NCI-H226 (cell line): ENCODE data around the gene PDE9A.

ENCODE experiments used
- DNase-seq: peaks from one replicate; pipeline ENCODE4 v3.0.0-alpha.2; 2015

PDE9A gene

DNA sequence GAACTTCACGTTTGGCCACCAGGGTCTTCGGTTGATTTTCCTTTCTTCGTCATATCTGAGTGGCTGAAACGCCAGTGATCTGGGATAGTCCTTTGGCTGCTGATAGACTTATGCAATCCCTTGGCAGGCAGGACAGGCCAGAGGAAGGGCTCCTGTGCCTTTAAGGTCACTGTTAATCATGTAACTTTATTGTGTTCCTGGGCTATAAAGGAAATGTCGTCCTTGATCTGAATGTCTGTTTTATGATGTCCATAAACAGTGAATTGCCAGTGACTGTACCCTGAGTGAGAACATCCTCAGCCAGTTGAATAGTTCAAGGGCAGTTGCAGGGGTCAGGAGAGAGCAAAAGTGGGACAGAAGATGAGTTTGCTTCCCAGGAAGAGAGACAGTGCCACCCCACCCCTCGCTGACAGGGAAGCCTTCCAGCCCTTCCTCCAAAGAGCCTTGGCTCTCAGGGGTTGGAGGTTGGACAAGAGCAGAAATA lies 68.0 kb downstream of the PDE9A start:
- DNase-seq, result no peak

GRCh38 chr21:42722153-42722552 lies 68.7 kb downstream of the PDE9A start:
- no peak for DNase-seq

DNA sequence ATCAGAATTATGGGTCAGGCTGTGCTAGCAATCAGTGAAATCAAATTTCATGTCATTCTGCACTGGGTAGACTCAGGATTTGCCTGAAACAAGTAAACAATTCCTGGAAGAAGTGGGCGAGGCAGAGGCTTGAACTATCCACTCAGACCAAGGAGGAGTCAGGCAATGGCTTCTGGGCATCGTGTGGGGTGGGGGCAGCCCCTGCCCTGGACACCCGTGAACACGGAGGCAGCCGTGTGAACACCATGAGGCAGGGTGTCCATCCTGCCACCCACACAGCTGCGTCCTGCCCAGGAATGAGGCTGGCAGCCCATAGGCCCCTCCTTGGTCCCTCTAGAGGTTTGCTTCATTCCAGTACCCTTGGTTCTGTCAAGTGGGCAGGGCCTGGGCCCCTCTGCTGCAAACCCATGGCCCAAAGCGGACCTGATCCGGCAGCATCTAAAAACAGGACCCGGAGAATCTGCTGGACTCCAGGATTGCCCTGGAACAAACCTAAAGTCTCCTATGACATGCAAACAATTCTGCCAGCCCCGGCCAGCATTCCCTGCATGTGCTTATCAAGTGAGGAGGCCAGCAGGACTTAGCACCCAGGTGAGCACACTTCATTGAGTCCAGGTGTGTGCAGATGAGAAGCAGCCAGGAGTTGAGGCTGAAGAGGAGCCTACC lies 69.5 kb downstream of the PDE9A start:
- no peak for DNase-seq

- peak; percentile 99 for DNase-seq
These were observed 71.0 kb downstream of the PDE9A start for GRCh38 chr21:42724226-42724920.

DNA sequence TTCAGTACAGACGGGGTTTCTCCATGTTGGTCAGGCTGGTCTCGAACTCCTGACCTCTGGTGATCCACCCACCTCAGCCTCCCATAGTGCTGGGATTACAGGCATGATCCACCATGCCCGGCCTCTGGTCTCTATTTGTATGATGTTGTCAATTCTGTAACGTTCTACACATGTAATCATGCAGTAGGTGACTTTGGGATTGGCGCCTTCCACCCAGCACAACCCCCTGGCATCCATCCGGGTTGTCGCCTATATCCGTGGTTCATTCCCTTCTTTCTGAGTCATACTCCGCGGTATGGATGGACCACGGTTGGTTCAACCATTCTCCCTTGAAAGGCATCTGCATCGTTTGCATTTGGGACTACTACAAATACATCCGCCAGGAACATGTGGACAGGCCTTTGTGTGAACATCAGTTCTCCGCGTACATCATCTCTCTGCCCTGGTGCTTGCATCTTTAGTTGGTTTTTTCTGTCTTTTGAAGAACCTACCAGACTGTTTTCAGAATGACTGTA lies 72.1 kb downstream of the PDE9A start:
- no peak for DNase-seq

DNA sequence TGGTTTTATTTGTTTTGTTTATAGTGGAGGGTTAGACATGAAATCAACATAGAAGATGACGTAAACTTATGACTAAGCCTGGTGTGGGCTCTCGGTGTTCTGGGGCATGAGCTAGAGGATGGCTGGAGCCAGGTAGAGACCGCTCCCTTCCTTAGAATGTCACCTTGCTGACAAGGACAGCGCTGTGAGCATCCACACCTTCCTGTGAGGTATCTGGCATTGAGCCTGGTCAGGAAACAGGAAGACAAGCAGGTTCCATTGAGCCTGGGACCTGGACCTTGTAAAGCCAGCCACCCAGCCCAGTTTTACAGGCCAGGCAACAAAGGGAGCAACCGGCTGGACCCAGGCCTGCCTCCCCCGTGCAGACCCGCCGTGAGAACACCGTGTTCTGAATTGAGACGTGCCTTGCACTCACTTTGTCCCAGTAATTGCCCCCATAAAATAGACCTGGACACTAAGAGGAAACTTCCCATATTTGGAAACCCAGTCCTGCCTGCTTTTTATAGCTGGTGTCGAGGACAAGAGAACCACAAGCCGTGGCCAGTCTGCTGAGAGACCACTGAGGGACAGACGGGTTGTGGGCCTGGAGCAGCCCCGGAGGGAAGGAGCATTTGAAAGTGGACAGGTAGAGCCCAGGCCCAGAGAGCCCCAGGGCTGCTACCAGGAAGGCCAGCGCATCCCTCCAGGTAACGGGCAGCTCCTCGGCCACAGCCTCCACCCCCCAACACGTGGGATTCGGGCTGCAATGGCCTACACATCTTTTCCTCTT lies 78.0 kb downstream of the PDE9A start:
- DNase-seq, result no peak

GRCh38 chr21:42732033-42732410 lies 78.6 kb downstream of the PDE9A start:
- no peak for DNase-seq

DNA sequence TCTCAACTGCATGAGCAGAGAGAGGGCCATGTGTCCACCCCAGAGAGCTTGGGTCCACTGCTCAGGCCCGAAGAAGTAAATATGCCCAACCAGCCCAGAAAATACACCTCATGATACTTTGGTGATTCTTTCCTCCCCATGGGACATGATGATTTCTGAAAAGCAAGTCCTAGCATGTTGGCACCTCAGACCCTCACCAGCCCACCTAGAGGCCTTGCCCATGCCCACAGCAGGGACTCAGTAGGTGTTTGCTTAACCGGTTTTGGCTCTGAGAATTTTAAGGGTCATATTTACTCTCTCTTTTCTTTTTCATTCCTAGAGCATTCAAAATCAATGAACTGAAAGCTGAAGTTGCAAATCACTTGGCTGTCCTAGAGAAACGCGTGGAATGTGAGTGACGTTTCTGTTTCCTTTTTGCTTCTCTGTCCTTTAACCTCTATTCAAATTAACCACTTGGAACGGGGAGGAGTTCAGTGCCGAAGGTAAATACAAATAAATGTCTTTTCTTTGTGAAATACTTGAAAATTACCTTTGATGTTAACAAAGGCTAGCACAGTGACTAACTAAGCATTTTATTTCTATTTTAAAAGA lies 79.7 kb downstream of the PDE9A start:
- DNase-seq, result no peak

GRCh38 chr21:42733874-42734273 lies 80.5 kb downstream of the PDE9A start:
- no peak for DNase-seq

- DNase-seq, result no peak
These were observed 81.0 kb downstream of the PDE9A start for GRCh38 chr21:42734323-42734971.

DNA sequence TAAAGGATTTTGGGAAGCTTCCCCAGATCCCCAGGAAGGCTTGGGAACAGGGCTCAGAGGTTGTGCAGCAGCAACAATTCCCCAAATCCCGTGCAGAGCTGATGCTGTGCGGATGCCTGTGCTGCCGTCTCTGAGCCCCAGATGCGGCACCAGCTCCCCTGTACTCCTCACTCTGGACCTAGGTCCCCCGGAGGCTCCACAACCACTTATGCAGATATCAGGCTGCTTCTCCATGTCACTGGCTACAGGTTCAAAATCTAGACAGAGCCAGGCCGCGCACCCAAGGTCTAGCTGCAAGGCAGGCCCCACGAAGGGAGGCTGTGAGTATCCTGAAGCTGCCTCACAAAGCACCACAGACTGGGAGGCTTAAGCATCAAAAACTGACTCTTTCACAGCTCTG lies 81.6 kb downstream of the PDE9A start:
- DNase-seq, result no peak

DNA sequence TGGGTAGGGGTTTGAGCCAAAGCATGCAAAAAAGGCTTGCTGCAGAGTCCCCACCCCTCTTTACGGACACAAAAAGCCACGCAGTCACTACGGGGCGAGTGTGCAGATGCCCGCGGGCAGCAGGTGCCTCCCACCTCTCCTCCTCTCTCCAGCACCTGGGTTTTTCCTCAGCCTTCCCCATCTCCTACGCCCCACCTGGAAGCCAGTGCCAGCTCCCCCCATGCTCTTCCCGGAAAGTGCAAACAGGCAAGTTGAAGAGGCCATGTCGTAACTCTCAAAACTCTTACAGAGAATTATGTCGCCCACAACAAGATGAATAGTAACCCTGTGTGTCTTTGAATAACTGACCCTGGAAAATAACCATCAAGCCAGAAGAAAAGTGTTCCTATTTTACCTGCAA lies 82.5 kb downstream of the PDE9A start:
- no peak for DNase-seq

- no peak for DNase-seq
These were observed 83.4 kb downstream of the PDE9A start for GRCh38 chr21:42736646-42737350.

DNA sequence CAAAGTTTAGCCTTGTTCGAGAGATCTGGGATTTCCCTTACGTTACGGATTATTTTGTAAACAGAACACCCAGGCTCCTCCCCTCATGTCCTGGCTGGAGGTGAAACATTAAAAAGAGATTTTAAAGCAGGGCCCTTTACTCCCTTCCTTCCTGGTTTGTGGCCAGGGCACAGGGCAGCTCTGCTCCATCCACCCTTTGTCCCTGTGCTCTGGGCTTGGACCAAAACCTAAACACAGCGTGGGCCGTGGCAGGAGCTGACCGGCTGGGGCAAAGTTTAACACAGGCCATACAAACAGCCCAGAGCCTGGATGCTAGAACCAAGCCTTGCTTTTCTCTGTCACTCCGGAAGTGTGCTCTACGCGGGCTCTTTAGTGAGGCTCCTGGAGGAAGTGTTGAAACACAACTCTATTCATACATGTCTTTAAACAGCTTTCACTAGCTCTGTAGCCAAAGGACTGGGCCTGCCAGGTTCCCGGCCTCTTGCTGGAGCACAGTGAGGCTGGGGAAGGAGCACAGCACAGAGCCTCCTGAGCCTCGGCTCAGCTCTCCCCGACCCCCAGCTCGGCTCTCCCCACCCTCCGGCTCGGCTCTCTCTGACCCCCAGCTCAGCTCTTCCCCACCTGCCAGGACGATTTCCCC lies 84.7 kb downstream of the PDE9A start:
- no peak for DNase-seq

DNA sequence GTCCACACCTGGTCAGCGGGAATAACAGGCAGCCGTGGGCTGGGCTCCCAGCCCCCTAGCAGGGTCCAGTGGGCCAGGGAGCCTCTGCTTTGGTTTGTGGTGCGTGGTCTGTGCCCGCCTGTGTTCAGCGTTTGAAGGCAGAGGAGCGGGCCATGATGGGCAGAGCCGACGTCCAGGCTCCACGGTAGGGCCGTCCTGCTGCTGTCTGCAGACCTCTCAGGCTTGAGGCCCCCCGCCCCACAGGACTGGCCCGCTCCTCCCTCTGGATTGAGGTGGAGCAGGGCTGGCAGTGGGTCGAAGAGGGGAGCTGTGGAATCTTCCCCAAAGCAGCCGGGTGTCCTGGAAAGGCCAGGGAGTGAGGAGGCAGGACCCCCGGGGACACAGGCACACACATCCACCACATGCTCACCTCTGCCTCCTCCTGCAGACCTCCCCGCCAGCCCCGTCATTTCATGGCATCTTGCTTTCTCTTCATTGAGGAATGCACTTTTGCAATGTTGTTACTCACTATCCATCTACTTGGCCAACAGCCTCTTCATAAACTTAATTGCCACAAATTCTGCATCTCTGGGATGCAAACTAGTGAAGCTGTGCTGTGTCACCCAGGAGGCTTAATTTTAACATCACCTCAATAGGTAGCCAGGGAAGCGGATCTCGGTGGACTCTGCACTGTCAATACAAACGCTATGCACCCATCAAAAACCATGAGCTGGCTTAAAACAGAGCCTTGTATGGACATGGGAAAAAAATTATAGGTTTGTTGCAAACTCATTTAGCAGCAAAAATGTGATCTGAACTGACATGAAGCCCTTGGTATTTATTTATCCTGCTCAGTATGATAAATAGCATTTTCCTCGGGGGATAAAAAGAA lies 85.9 kb downstream of the PDE9A start:
- DNase-seq, result no peak

- DNase-seq, result no peak
These were observed 87.0 kb downstream of the PDE9A start for GRCh38 chr21:42740405-42740909.

DNA sequence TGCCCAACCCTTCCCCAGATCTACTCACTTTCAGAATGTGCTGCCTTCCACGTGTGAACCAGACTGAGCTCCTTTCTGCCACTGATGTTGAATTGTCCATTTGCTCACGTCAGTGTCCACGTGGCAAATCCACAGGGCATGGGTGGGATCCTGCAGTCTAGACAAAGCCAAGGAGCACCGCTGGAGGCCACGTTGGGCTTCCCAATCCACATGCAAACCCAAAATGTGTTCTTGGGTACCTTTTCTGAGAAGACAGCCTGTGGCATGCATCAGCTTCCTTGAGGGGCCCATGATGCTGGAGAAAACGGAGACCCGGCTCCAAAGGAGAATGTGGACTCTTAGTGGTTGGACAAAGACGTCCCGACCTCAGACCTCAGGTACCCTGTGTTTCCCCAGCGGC lies 87.6 kb downstream of the PDE9A start:
- DNase-seq, result no peak

DNA sequence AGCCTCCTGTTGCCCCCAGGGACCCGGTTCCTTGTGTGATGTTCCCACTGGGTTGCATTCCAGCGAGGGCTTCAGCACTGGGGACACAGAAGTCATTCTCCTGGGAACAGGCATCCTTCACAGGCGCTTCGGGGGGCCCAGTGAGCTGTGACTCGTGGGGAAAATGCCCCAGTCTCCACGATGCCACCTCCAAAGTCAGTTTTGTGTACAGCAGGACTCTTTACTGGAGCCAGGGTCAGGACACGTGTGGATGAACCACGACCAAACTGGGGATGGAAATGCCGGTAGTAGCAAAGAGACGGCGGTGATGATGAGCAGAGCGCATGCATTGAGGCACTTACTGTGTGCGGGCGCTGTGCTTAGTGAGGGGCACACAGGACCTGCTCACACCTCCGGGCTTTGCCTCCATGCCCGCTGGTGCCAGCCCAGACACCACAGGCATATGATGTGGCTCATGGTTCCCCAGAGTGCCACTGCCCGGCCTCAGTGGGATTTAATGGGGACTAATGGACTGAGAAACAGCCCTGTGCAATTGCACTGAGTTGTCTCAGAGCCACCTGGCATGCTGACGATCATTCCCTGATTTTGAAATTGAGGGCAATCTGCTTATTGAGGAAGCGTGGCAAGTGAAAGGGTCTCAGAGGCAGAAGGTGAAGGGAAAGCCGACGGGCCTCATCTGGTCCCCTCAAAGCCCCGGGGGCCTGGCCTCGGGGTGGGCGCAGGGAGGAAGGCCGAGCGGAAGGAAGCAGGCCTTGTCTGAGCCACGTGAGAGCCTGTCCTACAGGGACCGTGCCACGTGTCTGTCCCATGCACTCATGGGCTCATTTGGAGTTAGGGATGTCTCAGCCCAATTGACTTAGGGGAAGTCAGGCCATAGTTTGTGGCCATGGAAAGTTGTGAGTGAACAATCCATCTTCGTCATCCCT lies 91.4 kb downstream of the PDE9A start:
- no peak for DNase-seq
